Stimulated activated effector memory CD8-positive, alpha-beta T cell treated with anti-CD3 and anti-CD28 coated beads, Interleukin-12 subunit alpha, Interleukin-12 subunit beta, amount 100 ng/mL, for 72 hours (primary cell): ENCODE measurements around the gene STX7.
A peak's percentile ranks its signal among the peaks of the same experiment; 100 is the strongest.

Experiments
- ATAC-seq: fragments of 150-1000 bp; cut with Tn5 transposase; 2 replicates; pipeline ENCODE4 v1.10.0; 2021
- DNase-seq, 2 donors: peaks; one replicate each; pipeline ENCODE4 v3.0.0; 2021 to 2022; ENCODE audit warnings: low spot score in 2 of 2
- H3K27ac Mint-ChIP-seq: one replicate; pipeline ENCODE4 v1.8.0; 2022; ENCODE audit warnings: mild to moderate bottlenecking, mixed read lengths
- H3K36me3 Mint-ChIP-seq: one replicate; pipeline ENCODE4 v1.8.0; 2022; ENCODE audit warnings: mild to moderate bottlenecking, mixed read lengths
- H3K4me1 Mint-ChIP-seq: one replicate; pipeline ENCODE4 v1.8.0; 2022; ENCODE audit warnings: mixed read lengths
- H3K4me3 Mint-ChIP-seq: one replicate; pipeline ENCODE4 v1.8.0; 2022; ENCODE audit warnings: mild to moderate bottlenecking, mixed read lengths
- H3K9me3 Mint-ChIP-seq: one replicate; pipeline ENCODE4 v1.8.0; 2022; ENCODE audit warnings: mixed read lengths

STX7 gene

GRCh38 chr6:132465530-132466485, 47.1 kb downstream of the STX7 start:
- no peak overlapping the region for H3K4me3 Mint-ChIP-seq
- DNase-seq (no peak), ATAC-seq (peak; percentile 39)
- H3K4me1 Mint-ChIP-seq, result no peaks in the 10 kb centered on the region
- H3K36me3 Mint-ChIP-seq, result peaks cover 51% of the 10 kb centered on the region
- H3K9me3 Mint-ChIP-seq, result no peaks in the 10 kb centered on the region
- H3K27ac Mint-ChIP-seq, result no peak overlapping the region

- DNase-seq, result no peak
- Mint-ChIP-seq H3K9me3 (no peaks in the 10 kb centered on the region), H3K27ac (no peak overlapping the region), H3K4me3 (no peak overlapping the region), H3K4me1 (no peaks in the 10 kb centered on the region), H3K36me3 (peaks cover 52% of the 10 kb centered on the region)
- no peak for ATAC-seq
These were observed 48.2 kb downstream of the STX7 start for GRCh38 chr6:132464538-132465256.

- Mint-ChIP-seq H3K36me3 (peaks cover 70% of the 10 kb centered on the region), H3K4me3 (no peak overlapping the region), H3K4me1 (no peaks in the 10 kb centered on the region), H3K27ac (no peak overlapping the region), H3K9me3 (no peaks in the 10 kb centered on the region)
- DNase-seq (no peak), ATAC-seq (no peak)
These were observed 51.0 kb downstream of the STX7 start for GRCh38 chr6:132461958-132462357.

GRCh38 chr6:132459605-132459952, 53.3 kb downstream of the STX7 start:
- Mint-ChIP-seq H3K4me3 (no peak overlapping the region), H3K9me3 (no peaks in the 10 kb centered on the region), H3K36me3 (peaks cover 81% of the 10 kb centered on the region), H3K4me1 (no peaks in the 10 kb centered on the region), H3K27ac (no peak overlapping the region)
- no peak for DNase-seq
- no peak for ATAC-seq

GRCh38 chr6:132458887-132459604, 53.9 kb downstream of the STX7 start:
- H3K27ac Mint-ChIP-seq, result no peak overlapping the region
- peaks cover 81% of the 10 kb centered on the region for H3K36me3 Mint-ChIP-seq
- H3K9me3 Mint-ChIP-seq, result no peaks in the 10 kb centered on the region
- no peak overlapping the region for H3K4me3 Mint-ChIP-seq
- H3K4me1 Mint-ChIP-seq, result no peaks in the 10 kb centered on the region
- DNase-seq (no peak), ATAC-seq (no peak)

- peak; percentile 50 for ATAC-seq
- Mint-ChIP-seq H3K27ac (no peak overlapping the region), H3K9me3 (no peaks in the 10 kb centered on the region), H3K36me3 (peaks cover 57% of the 10 kb centered on the region), H3K4me3 (no peak overlapping the region), H3K4me1 (no peaks in the 10 kb centered on the region)
- no peak for DNase-seq
These were observed 56.2 kb downstream of the STX7 start for GRCh38 chr6:132456700-132457143.

GRCh38 chr6:132446855-132447241, 66.1 kb downstream of the STX7 start:
- peaks cover 1% of the 10 kb centered on the region for H3K9me3 Mint-ChIP-seq
- ATAC-seq, result no peak
- peaks cover 5% of the 10 kb centered on the region for H3K36me3 Mint-ChIP-seq
- no peak overlapping the region for H3K27ac Mint-ChIP-seq
- H3K4me3 Mint-ChIP-seq, result no peak overlapping the region
- H3K4me1 Mint-ChIP-seq, result no peaks in the 10 kb centered on the region
- no peak for DNase-seq

GRCh38 chr6:132446141-132446854, 66.6 kb downstream of the STX7 start:
- DNase-seq (no peak), ATAC-seq (no peak)
- Mint-ChIP-seq H3K27ac (no peak overlapping the region), H3K4me3 (no peak overlapping the region), H3K4me1 (no peaks in the 10 kb centered on the region), H3K9me3 (peaks cover 4% of the 10 kb centered on the region), H3K36me3 (peaks cover 5% of the 10 kb centered on the region)

GRCh38 chr6:132445201-132445951, 67.5 kb downstream of the STX7 start:
- H3K27ac Mint-ChIP-seq, result no peak overlapping the region
- ATAC-seq, result no peak

GRCh38 chr6:132443206-132443605, 69.7 kb downstream of the STX7 start:
- H3K4me1 Mint-ChIP-seq, result no peaks in the 10 kb centered on the region
- ATAC-seq (no peak), DNase-seq (no peak)
- peaks cover 7% of the 10 kb centered on the region for H3K9me3 Mint-ChIP-seq
- no peaks in the 10 kb centered on the region for H3K36me3 Mint-ChIP-seq
- no peak overlapping the region for H3K4me3 Mint-ChIP-seq
- no peak overlapping the region for H3K27ac Mint-ChIP-seq

More at GRCh38 chr6:132445201-132445951, 67.5 kb downstream of the STX7 start:
- Mint-ChIP-seq H3K4me1 (no peaks in the 10 kb centered on the region), H3K36me3 (peaks cover 2% of the 10 kb centered on the region), H3K9me3 (peaks cover 4% of the 10 kb centered on the region), H3K4me3 (no peak overlapping the region)
- DNase-seq, result no peak

- Mint-ChIP-seq H3K4me1 (no peaks in the 10 kb centered on the region), H3K9me3 (peaks cover 2% of the 10 kb centered on the region), H3K4me3 (no peak overlapping the region), H3K27ac (no peak overlapping the region), H3K36me3 (no peaks in the 10 kb centered on the region)
- DNase-seq (no peak), ATAC-seq (no peak)
These were observed 82.8 kb downstream of the STX7 start for GRCh38 chr6:132430110-132430509.

- no peak overlapping the region for H3K4me3 Mint-ChIP-seq
- ATAC-seq, result no peak
- H3K27ac Mint-ChIP-seq, result no peak overlapping the region
- DNase-seq, result no peak
- no peaks in the 10 kb centered on the region for H3K36me3 Mint-ChIP-seq
- H3K4me1 Mint-ChIP-seq, result no peaks in the 10 kb centered on the region
- H3K9me3 Mint-ChIP-seq, result peaks cover 15% of the 10 kb centered on the region
These were observed 87.7 kb downstream of the STX7 start for GRCh38 chr6:132425176-132425575.

GRCh38 chr6:132423839-132424238, 89.1 kb downstream of the STX7 start:
- no peaks in the 10 kb centered on the region for H3K36me3 Mint-ChIP-seq
- no peak for ATAC-seq
- H3K4me1 Mint-ChIP-seq, result no peaks in the 10 kb centered on the region
- DNase-seq, result no peak
- no peak overlapping the region for H3K4me3 Mint-ChIP-seq
- H3K27ac Mint-ChIP-seq, result no peak overlapping the region
- peaks cover 15% of the 10 kb centered on the region for H3K9me3 Mint-ChIP-seq

GRCh38 chr6:132418235-132418965, 94.5 kb downstream of the STX7 start:
- Mint-ChIP-seq H3K9me3 (peaks cover 15% of the 10 kb centered on the region), H3K4me3 (no peak overlapping the region), H3K36me3 (no peaks in the 10 kb centered on the region), H3K4me1 (no peaks in the 10 kb centered on the region), H3K27ac (no peak overlapping the region)
- DNase-seq, result no peak
- ATAC-seq, result no peak
